OCI-LY3 (cell line): Measurements from ENCODE around the gene CAP1.

ENCODE experiments used
- EZH2phosphoT487 ChIP-seq: fragments of 200-600 bp; shearing (Covaris generic); IDR thresholded peaks from 2 replicates; pipeline ENCODE4 v1.6.1; 2018; ENCODE audit warnings: antibody characterized with exemption, mixed run types, low read depth
- TF ChIP-seq, protein P1 (sequence below): fragments of 200-600, 300-600 bp; sonication (generic); IDR thresholded peaks from 2 replicates; pipeline ENCODE4 v1.5.1; 2014; ENCODE audit warnings: antibody characterized with exemption, low read length, low read depth

DNA sequence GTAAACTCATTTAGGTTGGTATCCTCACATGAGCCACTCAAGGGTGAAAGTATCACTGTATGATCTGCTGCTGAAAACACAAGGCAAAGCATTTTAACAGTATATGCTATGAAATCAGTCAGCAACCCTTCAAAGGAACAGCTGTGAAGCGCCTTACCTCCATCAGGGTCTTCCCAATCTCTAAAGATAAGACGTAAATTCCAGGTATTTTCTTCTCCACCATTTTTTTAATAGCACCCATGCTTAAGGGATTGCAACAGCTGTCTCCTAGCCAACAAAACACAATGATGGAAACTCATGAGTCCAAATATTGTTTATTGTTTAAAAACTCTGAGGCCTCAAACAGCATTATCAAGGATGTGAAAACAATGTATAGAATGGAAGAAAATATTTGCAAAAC, 51.7 kb downstream of the CAP1 start:
- TF ChIP-seq, protein P1, sequence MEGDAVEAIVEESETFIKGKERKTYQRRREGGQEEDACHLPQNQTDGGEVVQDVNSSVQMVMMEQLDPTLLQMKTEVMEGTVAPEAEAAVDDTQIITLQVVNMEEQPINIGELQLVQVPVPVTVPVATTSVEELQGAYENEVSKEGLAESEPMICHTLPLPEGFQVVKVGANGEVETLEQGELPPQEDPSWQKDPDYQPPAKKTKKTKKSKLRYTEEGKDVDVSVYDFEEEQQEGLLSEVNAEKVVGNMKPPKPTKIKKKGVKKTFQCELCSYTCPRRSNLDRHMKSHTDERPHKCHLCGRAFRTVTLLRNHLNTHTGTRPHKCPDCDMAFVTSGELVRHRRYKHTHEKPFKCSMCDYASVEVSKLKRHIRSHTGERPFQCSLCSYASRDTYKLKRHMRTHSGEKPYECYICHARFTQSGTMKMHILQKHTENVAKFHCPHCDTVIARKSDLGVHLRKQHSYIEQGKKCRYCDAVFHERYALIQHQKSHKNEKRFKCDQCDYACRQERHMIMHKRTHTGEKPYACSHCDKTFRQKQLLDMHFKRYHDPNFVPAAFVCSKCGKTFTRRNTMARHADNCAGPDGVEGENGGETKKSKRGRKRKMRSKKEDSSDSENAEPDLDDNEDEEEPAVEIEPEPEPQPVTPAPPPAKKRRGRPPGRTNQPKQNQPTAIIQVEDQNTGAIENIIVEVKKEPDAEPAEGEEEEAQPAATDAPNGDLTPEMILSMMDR: no peak
- TF ChIP-seq EZH2phosphoT487: no peak
